HG03095 (cell line): ENCODE measurements around the gene UNC45B.
"Not testable (repeated sequence)": the region's sequence is repeated elsewhere in the genome, so short reads cannot be mapped to it uniquely, and the experiment has no call there.

Experiments used
- ATAC-seq: cut with Tn5 transposase; IDR thresholded peaks from one replicate; pipeline ENCODE4 v1.9.1; 2021; ENCODE audit warnings: moderate library complexity; ENCODE audit not compliant: unreplicated experiment

The UNC45B gene

DNA sequence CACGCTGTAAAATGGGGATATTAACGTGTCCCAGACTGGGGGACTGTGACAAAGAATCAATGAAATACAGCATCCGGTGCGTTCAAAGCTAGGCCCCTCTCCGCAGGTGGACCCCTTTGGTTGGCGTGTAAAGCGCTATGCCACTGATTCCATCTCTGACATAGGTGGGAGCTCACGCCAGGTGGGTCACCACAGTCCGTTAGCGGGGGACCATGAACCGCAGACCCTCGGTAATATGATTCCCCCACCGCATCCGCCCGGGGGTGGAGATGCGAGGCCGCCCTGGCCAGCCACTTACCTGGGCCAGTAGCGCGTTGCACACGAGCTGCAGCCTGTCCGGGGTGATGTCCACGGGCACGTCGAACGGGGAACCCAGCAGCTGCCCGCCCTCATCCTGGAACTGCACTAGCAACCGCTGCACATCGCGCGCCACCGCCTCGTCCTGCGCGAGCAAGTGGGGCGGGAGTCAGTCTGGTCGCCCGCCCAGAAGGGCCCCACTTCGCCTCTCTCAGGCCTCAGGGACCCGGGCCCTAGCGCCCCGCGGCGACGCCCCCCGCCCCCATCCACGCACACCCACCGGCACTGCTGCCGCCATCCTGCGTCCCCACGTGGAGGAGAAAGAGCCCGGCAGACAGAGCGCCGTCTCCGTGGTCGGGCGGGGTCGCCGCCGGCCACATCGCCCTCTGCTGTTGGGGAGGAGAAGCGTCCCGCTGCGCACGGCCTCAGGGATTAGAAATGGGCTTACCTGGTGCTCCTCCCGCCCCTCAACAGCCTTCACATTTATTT, 5.7 kb upstream of the UNC45B start, which contains the start of gene NLE1:
NLE1 (minus strand) TSS at position 623 of the 786 bp plus-strand sequence; CDS start at position 595, 28 bp downstream.
- ATAC-seq, result peak; percentile 86

GRCh38 chr17:35142467-35142796, 5.2 kb upstream of the UNC45B start:
- no peak for ATAC-seq

GRCh38 chr17:35144840-35145239, 2.8 kb upstream of the UNC45B start:
- ATAC-seq, result no peak

- ATAC-seq, result no peak
Measured at GRCh38 chr17:35146214-35146833, 1.3 kb upstream of the UNC45B start.

- no peak for ATAC-seq
Measured at GRCh38 chr17:35148144-35148543, 527 bp downstream of the UNC45B start.

GRCh38 chr17:35149941-35150340, 2.3 kb downstream of the UNC45B start:
- no peak for ATAC-seq

DNA sequence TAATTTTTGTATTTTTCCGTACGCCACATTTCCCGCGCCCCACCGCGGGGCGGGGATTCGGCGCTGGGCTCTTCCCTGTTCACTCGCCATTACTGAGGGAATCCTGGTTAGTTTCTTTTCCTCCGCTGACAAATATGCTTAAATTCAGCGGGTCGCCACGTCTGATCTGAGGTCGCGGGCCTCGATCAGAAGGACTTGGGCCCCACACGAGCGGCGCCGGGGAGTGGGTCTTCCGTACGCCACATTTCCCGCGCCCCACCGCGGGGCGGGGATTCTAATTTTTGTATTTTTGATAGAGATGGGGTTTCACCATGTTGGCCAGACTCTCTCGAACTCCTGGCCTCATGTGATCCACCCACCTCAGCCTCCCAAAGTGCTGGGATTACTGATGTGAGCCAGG, 3.5 kb downstream of the UNC45B start:
- ATAC-seq, result not testable (repeated sequence)

GRCh38 chr17:35152421-35153140, 5.0 kb downstream of the UNC45B start:
- ATAC-seq, result no peak

GRCh38 chr17:35154196-35155165, 6.9 kb downstream of the UNC45B start:
- ATAC-seq, result no peak

DNA sequence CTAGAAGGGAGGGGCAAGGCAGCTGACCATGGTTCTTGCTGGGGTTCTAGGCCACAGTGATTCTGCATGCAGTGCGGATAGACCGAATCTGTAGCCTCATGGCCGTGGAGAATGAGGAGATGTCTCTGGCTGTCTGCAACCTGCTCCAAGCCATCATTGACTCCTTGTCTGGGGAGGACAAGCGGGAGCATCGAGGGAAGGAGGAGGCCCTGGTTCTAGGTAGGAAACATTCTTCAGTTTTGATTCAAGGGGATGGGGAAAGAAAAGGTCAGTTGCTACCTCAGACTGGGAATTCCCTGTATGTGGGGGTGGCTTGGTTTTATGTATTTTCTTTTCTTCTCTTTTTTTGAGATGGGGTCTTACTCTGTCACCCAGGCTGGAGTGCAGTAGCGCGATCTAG, 7.6 kb downstream of the UNC45B start:
- no peak for ATAC-seq

DNA sequence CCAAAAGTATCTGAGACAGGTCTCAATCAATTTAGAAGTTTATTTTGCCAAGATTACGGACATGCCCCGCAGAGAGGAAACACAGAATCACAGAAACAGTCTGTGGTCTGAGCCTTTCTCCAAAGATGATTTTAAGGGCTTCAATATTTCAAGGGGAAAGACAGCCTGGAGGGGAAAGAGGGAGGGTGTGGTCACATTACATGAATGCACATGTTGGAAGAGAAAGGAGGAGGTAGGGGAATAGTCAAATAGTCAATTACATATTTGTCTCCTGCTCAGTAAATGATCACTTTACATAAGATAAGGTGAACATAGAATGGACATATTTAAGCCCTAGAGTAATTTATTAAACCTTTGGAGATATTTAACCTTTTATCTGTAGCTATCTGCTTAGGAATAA, 12.3 kb downstream of the UNC45B start:
- ATAC-seq, result no peak

DNA sequence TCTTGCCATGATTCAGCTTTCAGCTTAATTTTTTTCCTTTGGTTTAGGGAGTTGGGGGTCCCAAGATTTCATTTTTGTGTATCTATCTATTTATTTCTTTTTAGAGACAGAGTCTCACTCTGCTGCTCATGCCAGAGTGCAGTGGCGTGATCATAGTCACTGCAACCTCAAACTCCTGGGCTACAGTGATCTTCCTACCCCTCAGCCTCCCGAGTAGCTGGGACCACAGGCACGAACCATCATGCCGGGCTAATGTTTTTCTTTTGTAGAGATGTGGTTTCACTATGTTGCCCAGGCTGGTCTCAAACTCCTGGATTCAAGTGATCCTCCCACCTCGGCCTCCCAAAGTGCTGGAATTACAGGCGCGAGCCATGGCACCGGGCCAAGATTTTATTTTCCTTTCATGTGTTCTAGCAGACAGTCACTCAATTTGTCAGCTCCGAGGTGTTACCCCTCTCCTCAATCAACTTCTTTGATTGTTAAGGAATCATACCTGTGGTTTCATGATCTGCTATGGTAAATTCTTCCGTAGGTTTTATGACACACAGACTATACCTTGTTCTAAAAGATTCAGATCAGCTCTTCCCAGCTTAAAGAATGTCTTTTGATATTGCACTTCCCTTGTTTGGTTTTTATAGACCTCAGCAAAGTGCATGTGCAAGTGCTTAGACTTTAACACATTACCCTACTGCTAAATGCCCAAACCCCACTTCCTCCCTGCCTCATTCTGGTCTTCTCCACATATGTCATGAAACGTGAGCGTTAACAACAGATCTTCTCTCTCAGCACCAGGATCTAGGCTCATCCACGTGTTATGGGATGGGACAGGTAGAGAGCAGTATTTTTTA, 13.0 kb downstream of the UNC45B start:
- ATAC-seq, result no peak

DNA sequence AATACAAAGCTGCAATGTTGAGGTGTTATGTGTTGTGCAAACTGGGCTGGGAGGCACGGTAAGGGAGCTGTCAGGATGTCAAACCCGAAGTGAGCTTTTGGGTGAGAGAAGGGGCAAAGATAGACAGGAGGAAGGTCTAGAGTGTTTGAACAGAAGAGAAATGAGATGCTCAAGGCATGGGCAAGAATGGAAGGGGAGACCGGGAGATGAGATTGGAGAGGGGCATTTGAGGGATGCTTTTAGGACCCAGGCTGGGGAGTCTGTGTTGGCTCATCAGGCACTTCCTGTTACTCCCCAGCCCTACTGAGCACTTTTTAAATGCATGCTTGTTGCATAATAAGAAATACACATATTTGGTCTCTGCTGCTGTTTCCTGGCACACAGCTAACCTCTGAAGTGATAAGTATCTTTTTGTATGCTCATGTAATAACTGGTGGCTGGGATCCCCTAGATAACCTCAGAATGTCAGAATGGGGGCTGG, 13.7 kb downstream of the UNC45B start:
- ATAC-seq, result no peak

GRCh38 chr17:35162755-35163154, 15.1 kb downstream of the UNC45B start:
- ATAC-seq, result no peak

GRCh38 chr17:35163886-35164285, 16.3 kb downstream of the UNC45B start:
- ATAC-seq, result no peak

DNA sequence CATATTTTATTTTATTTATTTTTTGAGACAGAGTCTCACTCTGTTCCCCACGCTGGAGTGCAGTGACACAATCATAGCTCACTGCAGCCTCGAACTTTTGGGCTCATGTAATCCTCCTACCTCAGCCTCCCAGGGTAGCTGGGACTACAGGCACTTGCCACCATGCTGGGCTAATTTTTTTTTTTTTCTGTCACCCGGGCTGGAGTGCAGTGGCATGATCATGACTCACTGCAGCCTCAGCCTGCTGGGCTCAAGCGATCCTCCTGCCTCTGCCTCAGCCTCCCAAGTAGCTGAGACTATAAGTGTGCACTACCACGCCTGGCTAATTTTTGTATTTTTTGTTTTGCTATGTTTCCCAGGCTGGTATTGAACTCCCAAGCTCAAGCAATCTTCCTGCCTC, 17.1 kb downstream of the UNC45B start:
- no peak for ATAC-seq

- no peak for ATAC-seq
Measured at GRCh38 chr17:35166526-35166925, 18.9 kb downstream of the UNC45B start.

GRCh38 chr17:35167046-35167445, 19.4 kb downstream of the UNC45B start:
- no peak for ATAC-seq

DNA sequence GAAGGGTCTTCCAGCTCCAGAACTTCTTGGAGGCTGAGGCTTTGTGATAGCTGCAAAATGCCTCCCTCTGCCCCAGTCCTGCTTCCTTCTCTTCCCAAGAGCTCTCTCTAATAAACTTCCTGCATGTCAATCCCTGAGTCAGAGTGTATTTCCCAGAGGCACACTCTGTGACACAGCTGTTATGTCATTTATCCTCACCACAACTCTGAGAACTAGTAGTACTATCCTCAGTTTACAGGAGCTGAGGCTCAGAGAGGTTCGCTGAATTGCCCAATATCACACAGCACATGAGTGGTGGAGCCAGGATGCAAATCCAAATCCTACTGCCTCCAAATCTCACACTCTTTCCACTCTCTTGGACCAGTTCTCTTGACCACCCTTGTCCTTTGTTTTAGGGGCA, 20.0 kb downstream of the UNC45B start:
- ATAC-seq, result no peak
